ENCODE results near the gene ACBD6.

The ACBD6 gene

GRCh38 chr1:180372728-180373127, 129.6 kb downstream of the ACBD6 start:
- no peak overlapping the region for H3K4me3 ChIP-seq (ENCODE audit: low read depth, low read length)
- TF ChIP-seq, protein P1, sequence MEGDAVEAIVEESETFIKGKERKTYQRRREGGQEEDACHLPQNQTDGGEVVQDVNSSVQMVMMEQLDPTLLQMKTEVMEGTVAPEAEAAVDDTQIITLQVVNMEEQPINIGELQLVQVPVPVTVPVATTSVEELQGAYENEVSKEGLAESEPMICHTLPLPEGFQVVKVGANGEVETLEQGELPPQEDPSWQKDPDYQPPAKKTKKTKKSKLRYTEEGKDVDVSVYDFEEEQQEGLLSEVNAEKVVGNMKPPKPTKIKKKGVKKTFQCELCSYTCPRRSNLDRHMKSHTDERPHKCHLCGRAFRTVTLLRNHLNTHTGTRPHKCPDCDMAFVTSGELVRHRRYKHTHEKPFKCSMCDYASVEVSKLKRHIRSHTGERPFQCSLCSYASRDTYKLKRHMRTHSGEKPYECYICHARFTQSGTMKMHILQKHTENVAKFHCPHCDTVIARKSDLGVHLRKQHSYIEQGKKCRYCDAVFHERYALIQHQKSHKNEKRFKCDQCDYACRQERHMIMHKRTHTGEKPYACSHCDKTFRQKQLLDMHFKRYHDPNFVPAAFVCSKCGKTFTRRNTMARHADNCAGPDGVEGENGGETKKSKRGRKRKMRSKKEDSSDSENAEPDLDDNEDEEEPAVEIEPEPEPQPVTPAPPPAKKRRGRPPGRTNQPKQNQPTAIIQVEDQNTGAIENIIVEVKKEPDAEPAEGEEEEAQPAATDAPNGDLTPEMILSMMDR (IDR thresholded peaks at IDR 0.05; ENCODE audit: borderline replicate concordance, insufficient read depth, low read depth, low read length): no peak

- TF ChIP-seq, protein P1 (IDR thresholded peaks at IDR 0.05; ENCODE audit: borderline replicate concordance, insufficient read depth, low read depth, low read length): no peak
Observed at GRCh38 chr1:180370597-180370996, 131.8 kb downstream of the ACBD6 start.

DNA sequence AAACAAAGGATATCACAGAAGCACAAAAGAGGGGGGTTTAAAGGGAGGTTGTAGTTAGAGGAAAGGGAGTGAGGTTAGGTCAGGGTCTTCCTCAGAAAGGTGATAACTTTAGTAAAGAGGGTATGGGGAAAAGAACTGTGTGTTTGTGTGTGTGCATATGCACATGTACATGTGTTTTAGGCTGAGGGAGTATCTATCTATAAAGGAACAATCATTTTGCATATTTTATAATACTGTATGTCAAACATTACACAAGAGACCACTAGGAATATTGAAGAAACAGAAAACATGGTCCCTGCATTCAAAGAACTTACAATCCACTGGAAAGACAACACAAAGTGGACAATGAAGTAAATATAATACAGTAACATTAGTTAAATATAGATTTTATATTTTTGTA, 132.2 kb downstream of the ACBD6 start:
- TF ChIP-seq, protein P1 (IDR thresholded peaks at IDR 0.05; ENCODE audit: borderline replicate concordance, insufficient read depth, low read depth, low read length): no peak
- H3K4me3 ChIP-seq (ENCODE audit: low read depth, low read length): no peak overlapping the region

More at GRCh38 chr1:180370597-180370996, 131.8 kb downstream of the ACBD6 start:
- H3K4me3 ChIP-seq (ENCODE audit: low read depth, low read length): no peak overlapping the region

GRCh38 chr1:180369061-180369460, 133.3 kb downstream of the ACBD6 start:
- TF ChIP-seq, protein P1 (IDR thresholded peaks at IDR 0.05; ENCODE audit: borderline replicate concordance, insufficient read depth, low read depth, low read length): no peak

GRCh38 chr1:180366371-180367068, 135.9 kb downstream of the ACBD6 start:
- no peak overlapping the region for H3K4me3 ChIP-seq (ENCODE audit: low read depth, low read length)
- TF ChIP-seq, protein P1 (IDR thresholded peaks at IDR 0.05; ENCODE audit: borderline replicate concordance, insufficient read depth, low read depth, low read length): no peak

More at GRCh38 chr1:180369061-180369460, 133.3 kb downstream of the ACBD6 start:
- H3K4me3 ChIP-seq (ENCODE audit: low read depth, low read length): no peak overlapping the region

DNA sequence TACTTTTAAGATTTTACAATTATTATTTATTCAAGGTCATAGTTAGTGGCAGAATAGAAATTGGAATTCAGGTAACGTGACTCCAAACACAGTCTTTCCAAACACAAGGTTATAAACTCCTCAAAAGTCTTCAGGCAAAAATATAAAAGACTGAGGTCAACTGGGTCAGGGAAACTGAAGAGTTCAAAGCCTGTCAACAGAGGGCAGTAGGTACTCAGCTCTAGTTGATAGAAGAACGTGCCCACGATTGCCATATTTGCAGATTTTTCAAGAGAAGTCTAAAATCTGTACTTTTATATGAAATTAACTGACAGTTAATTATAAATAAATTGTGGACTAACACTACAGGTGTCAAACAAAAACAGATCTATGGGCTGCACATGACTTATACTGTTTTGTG, 137.3 kb downstream of the ACBD6 start:
- no peak overlapping the region for H3K4me3 ChIP-seq (ENCODE audit: low read depth, low read length)
- TF ChIP-seq, protein P1 (IDR thresholded peaks at IDR 0.05; ENCODE audit: borderline replicate concordance, insufficient read depth, low read depth, low read length): peak; percentile 22; the same call in 1 of the 2 replicates
